Effector CD8-positive, alpha-beta T cell (primary cell): ENCODE data around the gene ZWILCH.
"Not testable (repeated sequence)": the region's sequence is repeated elsewhere in the genome, so short reads cannot be mapped to it uniquely, and the experiment has no call there.

ENCODE experiments used
- DNase-seq: peaks from one replicate; lab custom pipeline; 2025; lab: John Stamatoyannopoulos, UW

Gene ZWILCH

DNA sequence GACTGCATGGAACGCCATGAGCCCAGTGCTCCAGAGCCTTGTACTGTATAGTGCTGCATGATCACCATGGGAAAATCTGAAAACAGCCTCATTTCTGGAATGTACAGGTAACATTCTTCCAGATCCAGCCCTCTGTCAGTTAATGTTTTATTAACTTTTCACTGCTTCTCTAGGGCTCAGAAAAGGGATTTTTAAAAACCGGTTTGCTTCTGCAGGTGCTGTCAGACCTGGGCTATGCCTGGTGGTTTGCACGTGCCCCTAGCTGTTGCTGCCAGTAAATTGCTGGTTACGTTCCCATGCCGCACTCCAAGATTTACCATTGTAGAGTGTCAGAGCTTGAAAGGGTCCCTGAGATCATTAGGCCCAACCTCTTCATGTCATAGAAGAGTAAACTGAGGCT is 16.6 kb upstream of the ZWILCH start:
- DNase-seq: no peak

DNA sequence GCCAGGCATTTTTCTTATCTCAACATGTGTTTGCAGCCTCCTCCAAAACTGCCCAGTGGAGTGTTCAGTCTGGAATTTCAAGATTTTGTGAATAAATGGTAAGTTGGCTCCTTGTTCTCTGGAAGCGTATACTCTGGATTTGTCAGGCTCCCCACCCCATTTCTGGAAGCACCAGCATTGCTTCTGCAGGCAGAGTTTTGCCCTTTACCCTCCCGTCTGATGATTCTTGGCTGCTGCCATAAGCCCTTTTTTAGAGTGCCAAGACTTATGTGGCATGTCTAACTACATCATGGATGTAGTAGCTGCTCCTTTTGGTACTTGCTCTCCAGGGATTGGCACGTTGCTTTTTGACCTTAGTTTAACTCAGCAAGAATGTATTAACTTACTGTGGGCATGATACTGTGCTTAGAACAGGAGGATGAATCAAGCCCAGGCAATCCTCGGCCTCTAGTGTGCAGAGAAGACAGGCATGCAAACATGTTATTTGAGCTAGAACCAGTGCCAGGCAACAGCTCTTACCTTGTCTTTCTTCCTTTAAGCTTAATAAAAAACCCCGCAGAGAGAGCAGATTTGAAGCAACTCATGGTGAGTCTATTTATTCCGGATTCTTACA is 15.8 kb upstream of the ZWILCH start:
- no peak for DNase-seq

DNA sequence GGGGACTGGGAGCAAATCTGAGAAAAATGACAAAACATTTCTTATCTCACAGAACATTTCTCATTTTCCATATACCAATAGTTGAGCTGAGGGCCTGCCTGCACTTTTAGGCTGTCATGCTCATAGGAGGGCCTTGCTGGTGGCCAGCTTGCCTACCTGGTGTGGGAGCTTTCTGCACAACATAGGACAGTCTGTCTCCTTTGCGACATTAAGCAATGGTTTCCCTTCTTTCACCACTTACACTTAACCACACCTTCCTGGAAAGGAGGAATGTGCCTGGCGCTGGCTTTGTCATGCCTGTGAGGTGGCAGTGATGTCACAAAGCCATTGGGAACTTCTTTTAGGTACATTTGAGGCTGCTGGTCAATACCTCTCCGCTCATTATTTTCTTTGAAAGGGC is 13.3 kb upstream of the ZWILCH start:
- no peak for DNase-seq

DNA sequence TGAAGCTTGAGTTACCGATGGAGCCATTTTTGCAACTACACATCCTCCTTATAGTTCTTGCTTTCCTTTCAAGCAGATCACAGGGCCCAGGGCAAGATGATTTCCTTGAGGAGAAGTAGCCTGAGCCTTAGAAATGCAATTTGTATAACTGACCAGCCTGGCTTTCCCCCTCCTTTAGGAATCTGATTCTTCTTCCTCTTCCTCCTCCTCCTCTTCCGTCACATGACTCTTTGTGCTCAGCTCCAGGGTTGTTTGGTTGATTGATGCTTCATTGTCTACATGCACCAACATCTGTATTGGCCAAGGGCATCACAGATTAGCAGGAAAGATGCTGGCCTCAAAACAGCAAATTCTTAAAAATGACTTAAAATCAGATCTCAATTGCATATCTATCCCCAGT is 10.9 kb upstream of the ZWILCH start:
- DNase-seq: no peak

DNA sequence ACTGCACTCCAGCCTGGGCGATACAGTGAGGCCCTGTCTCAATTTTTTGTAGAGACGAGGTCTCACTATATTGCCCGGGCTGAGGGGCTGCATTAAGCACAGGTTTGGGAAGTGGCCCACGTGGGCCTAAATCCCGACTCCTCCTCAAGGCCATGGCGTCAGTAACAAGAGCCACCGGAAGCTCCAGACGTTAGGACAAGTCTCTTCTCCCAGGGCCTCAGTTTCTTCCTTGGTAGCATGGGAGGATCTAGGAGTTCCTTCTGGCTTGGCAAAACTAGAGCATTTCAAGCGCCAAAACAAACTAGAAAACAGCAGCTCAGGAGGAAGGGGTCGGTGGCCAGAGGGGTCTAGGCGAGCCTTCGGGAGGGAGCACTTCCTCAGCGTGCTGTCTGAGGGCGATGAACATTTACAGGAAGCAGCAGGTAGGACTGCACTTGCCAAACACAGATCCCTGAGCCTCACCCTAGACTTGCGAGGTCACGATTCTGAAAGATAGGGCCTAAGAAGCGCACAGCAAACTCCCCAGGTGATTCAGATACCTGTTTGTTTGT is 8.1 kb upstream of the ZWILCH start:
- DNase-seq: no peak

GRCh38 chr15:66497502-66498455 is 7.3 kb upstream of the ZWILCH start, which contains the start of gene SNAPC5:
Gene SNAPC5, minus strand, starts transcription at chr15:66497762. Its CDS starts 31 bp downstream, at chr15:66497731.
- DNase-seq: peak; percentile 95

GRCh38 chr15:66498501-66499386 is 6.4 kb upstream of the ZWILCH start:
- DNase-seq: no peak

DNA sequence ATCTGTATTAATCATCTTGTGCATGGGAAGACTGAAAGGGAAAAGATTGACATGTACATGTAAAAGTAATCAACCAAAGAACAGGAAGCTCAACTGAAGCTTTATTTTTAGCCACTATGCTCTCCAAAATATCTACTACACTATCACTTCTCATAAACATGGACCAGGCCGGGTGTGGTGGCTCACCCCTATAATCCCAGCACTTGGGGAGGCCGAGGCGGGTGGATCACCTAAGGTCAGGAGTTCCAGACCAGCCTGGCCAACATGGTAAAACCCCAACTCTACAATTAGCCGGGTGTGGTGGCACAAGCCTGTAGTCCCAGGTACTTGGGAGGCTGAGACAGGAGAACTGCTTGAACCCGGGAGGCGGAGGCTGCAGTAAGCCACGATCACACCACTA is 4.8 kb upstream of the ZWILCH start:
- not testable (repeated sequence) for DNase-seq

GRCh38 chr15:66502491-66502890 is 2.6 kb upstream of the ZWILCH start:
- no peak for DNase-seq

DNA sequence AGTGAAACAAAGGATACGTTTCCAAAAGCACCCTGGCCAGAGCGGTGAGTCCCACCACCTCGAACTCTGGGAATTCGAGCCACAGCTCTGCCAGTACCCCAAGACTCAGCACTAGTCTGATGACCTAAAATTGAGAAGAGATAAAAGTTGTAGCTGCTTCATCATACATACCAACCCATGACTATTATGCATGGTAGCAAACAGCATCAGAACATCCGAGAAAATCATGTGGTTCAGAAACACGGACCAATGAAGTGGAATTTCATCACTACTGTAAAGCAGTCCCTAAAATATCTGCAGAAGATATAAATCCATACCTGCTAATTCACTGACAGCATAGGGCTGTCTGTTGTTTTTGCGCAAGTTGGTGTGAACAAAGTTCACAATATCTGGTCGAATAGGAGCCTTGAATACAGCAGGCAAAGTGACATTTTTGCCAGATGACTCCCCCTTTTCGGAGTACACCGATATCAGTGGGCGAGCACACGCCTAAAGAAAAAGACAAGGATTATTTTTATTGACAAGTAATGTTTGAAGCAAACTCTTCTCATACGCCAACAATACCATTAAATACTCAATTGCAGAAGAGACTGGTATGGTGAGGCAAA is 2.0 kb upstream of the ZWILCH start:
- DNase-seq: not testable (repeated sequence)

DNA sequence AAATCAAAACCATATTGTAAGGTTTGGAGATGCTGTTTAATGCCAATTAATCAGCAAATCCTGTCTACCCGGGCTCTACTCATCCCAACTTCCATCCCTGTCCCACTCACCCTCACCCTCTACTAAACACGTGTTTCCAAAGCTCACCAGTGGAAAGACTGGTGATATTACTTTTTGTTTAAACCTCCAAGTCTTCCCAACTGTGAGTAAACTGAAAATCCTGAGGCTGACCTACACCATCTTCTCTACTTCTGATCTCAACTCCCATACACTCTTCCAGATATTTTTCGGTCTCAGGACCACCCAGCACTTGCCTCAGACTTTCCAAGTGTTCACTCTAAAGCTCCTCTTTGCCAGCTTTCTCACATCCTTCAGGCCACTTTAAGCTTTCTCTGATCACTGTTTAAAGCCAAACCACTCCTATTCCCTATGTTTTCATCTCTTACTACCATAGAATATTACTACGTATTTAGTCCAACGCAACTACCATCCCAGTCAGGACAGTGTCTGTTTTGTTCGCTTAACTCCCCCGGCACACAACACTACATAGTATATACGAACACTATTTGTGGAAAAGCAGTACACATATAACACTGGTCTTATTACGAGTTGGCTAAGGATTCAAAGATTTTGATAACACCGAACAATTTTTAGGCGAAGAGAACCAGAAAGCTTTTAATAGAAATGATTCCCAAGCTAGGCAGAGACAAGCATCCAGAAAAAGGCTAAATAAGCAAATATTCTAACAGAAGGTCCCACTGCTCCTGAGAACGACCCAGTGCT is 1.2 kb upstream of the ZWILCH start:
- DNase-seq: no peak

GRCh38 chr15:66505430-66505811 is 295 bp downstream of the ZWILCH start:
- no peak for DNase-seq

DNA sequence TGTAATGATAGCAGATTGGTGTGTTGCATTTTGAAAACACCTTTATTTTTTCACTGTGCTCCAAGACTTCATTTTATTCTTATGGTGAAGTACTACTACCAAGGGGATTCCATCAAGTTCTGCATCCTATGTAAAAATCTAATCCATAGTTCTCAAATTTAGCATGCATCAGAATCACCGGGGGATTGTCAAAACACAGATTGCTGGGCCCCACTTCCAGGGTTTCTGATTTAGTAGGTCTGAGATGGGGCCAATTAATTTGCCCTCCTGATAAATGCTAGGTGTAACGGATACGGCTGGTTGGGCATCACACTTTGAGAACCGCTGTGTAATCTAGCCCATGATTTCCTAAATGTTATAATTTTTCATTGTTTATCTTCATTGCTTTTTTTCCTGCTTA is 692 bp downstream of the ZWILCH start:
- DNase-seq: no peak

DNA sequence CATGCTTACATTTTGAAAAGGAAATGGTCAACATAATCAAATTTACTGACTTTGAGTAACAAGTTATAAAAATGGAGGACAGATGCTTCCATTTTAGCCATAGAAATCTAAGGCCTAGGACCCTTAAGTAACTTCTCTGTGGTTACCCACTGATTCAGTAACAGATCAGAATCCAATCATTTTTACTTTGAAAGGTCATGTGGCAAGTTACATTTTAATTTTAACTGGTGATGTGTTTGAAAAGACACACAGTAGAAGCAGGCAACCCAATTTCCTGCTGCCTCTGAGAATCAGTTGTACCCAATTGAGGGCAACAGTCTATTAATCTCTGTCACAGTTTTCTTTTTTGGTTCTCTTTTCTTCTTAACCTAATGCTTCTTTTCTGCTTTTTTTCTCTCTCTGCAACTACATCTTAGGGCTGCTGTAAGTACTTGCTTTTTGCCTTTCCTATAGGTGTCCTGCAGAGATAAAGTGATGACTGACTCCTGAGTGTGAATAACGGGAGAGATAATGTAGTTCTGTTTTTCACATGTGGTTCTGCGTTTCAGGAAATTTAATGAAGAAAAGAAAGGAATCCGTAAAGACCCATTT is 3.3 kb downstream of the ZWILCH start:
- DNase-seq: no peak

DNA sequence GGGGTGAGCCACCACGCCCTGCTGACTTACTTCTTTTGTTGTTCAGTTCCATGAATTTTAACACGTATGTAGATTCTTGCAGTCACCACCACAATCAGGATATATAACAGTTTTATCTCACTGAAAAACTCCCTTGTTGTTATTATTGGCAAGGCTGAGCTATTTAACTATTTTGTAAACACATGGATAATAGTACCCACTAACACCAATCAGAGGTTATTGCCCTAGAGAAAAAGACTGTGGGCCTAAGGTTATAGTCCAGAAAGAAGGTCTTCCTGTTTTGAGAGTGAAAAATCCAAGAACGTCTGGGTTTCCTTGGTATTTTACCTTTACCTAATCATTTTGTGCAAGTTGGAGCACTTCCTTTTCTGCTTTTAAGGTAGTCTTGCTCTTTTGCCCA is 9.5 kb downstream of the ZWILCH start:
- no peak for DNase-seq

DNA sequence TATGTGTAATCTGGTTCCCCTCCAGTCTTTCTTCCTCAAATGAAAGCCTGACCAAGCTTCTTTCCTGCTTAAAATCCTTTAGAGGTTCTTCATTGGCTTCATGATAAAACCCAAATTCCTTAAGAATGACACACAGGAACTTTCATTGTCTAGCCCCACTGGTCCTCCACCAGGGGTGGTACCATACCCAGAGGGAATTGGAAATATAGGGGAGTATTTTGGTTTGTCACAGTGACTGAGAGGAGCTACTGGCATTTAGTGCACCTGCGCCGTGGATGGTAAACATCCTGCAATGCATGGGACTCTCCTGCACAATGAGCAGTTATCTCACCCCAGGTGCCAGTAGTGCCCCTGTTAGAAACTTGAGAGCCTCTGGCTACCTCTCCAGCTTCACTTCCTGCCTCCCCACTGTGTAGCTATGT is 10.8 kb downstream of the ZWILCH start:
- no peak for DNase-seq

- DNase-seq: no peak
These were observed 18.8 kb downstream of the ZWILCH start for GRCh38 chr15:66523926-66524325.

DNA sequence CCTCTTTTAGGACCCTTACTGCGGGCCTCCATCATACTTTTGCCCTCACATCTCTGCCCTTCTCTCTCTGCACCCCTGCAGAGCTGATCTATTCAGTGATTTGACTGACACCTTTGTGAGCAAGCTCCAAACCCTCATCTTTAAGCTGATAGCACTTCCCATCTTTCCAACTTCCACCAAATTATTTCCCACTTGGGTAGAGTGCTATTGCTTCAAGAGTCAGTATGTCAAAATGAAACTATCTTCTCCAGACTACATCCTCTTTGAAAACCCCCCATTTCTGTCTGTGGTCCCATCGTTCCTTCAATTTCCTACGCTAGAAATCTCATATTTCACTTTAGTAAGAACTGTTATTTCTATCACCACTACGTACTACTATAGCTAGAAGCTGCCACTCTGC is 19.7 kb downstream of the ZWILCH start:
- no peak for DNase-seq

DNA sequence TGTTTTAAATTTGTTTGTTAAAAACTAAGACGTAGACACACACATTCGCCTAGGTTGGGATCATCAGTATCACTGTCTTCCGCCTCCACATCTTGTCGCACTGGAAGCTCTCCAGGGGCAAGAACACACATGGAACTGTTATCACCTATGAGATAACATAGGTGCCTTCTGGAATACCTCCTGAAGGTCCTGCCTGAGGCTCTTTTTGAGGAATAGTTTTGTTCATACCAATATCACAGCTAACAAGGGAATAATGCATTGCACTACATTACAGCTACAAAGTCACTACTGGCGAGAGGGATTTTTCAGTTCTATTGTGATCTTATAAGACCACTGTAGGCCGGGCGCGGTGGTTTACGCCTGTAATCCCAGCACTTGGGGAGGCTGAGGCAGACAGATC is 29.9 kb downstream of the ZWILCH start:
- no peak for DNase-seq

GRCh38 chr15:66542896-66543295 is 37.8 kb downstream of the ZWILCH start:
- no peak for DNase-seq
